ENCODE measurements around the gene TLX3. TPM values are rescaled to one million over a fixed set of nuclear protein-coding genes. Genes with fewer than 3 reads are reported as not detected.

The TLX3 gene
- total and polyA plus RNA-seq, 10 of the 15 experiments (the other 5 are each of a cell fraction or from before 2014, with no cell fraction given) = not detected

DNA sequence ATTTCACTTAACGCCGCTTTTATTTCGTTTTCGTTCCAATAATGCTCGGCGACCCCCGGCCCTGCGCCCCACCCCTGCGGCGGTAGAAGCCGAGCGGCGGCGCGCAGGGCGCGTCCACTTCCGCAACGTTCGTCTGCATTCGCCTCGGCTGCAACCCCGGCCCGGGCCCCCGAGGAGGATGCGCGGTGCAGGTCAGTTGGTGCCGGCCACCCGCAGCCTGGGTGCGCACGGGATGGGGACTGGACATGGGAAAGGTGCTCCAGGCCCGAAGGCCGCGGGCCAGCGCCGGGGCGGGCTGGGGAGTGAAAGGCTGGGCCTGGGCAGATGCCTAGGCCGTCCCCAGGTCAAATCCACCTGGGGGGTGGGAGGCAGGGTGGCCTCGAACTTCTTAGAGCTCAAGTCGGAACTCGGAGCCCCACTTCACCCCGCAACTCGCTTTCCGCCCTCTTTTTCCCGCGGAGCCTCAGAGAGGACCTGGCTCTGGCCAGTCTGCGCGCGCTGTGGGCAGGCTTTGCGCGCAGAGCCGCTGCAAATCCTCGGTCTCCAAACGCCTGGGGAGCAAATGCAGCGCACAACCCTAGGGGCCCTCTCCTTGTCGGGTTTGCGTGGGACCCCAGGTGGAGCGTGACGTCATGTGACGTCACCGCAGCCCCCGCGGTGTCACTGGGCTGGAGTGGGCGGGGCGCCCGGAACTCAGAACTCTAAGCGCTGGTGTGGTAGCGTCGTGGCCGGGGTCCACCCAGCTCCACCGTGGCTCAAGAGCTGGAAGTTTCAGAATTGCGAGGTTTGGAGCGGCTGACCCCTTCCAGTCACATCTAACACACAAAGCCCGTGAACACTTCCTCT, 3.3 kb downstream of the TLX3 start:
- 41% methylated on average over 53 of the region's 74 CpGs for WGBS (ENCODE audit: insufficient coverage, insufficient replicate concordance, low lambda C conversion rate, missing lambda C conversion rate)
- FAIRE-seq (no peak), ATAC-seq (no peak), DNase-seq (ENCODE audit: low read depth, low spot score) (no peak)
- ChIA-PET SMC1A (ENCODE audit: uncharacterized antibody, unreplicated experiment) (no interaction called here), POLR2A (no interaction called here), RAD21 (ENCODE audit: unreplicated experiment) (no interaction called here), CTCF (no interaction called here)
- H3K36me3 ChIP-seq (ENCODE audit: control insufficient read depth in 2 of 2, insufficient read depth in 2 of 2, low read length in 1 of 2) = no peaks in the 10 kb centered on the region
- peaks cover 8 to 27% of the 10 kb centered on the region in 2 experiments for H3K27me3 ChIP-seq (replicated peaks in 1 of 2; ENCODE audit: control insufficient read depth in 2 of 2, insufficient read depth in 2 of 2, low read length in 1 of 2)
- H3K4me3 ChIP-seq = no peak overlapping the region
- H3K9me3 ChIP-seq (replicated peaks; ENCODE audit: control insufficient read depth, insufficient read depth, low read length) = no peaks in the 10 kb centered on the region; the same call in 2 of the 3 replicates
- H3K79me2 ChIP-seq (ENCODE audit: control insufficient read depth, insufficient read depth, low read length) = no peaks in the 10 kb centered on the region
- H4K20me1 ChIP-seq (ENCODE audit: control insufficient read depth, insufficient read depth) = no peaks in the 10 kb centered on the region
- no TSS peak for BruUV-seq (replicated peaks)
- H3K9ac ChIP-seq (ENCODE audit: control insufficient read depth, insufficient read depth, low read length) = no peak overlapping the region
- in situ Hi-C loops (cut with MboI) (no loop called here), intact Hi-C loops (cut with micrococcal nuclease; ENCODE audit: unreplicated experiment) (no loop called here)
- H3K27ac ChIP-seq (ENCODE audit: control insufficient read depth, insufficient read depth) = no peak overlapping the region
- no peak overlapping the region for H3K4me2 ChIP-seq (ENCODE audit: control insufficient read depth, insufficient read depth)
- no peak overlapping the region for H2AFZ ChIP-seq (ENCODE audit: control insufficient read depth, low read depth, low read length)
- H3K4me1 ChIP-seq (ENCODE audit: control insufficient read depth, insufficient read depth, low read length) = no peaks in the 10 kb centered on the region
- TF ChIP-seq, protein P1, sequence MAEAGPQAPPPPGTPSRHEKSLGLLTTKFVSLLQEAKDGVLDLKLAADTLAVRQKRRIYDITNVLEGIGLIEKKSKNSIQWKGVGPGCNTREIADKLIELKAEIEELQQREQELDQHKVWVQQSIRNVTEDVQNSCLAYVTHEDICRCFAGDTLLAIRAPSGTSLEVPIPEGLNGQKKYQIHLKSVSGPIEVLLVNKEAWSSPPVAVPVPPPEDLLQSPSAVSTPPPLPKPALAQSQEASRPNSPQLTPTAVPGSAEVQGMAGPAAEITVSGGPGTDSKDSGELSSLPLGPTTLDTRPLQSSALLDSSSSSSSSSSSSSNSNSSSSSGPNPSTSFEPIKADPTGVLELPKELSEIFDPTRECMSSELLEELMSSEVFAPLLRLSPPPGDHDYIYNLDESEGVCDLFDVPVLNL (IDR thresholded peaks at IDR 0.05; ENCODE audit: low read depth, low read length) = no peak
- TF ChIP-seq, protein P2, sequence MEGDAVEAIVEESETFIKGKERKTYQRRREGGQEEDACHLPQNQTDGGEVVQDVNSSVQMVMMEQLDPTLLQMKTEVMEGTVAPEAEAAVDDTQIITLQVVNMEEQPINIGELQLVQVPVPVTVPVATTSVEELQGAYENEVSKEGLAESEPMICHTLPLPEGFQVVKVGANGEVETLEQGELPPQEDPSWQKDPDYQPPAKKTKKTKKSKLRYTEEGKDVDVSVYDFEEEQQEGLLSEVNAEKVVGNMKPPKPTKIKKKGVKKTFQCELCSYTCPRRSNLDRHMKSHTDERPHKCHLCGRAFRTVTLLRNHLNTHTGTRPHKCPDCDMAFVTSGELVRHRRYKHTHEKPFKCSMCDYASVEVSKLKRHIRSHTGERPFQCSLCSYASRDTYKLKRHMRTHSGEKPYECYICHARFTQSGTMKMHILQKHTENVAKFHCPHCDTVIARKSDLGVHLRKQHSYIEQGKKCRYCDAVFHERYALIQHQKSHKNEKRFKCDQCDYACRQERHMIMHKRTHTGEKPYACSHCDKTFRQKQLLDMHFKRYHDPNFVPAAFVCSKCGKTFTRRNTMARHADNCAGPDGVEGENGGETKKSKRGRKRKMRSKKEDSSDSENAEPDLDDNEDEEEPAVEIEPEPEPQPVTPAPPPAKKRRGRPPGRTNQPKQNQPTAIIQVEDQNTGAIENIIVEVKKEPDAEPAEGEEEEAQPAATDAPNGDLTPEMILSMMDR (IDR thresholded peaks at IDR 0.05 in 2 of 3, conservative IDR thresholded peaks at IDR 0.05 in 1 of 3; ENCODE audit: control insufficient read depth in 2 of 3, extremely low read depth in 1 of 3, insufficient read depth in 1 of 3, low read depth in 3 of 3, low read length in 3 of 3) = no peak
- TF ChIP-seq, protein P3, sequence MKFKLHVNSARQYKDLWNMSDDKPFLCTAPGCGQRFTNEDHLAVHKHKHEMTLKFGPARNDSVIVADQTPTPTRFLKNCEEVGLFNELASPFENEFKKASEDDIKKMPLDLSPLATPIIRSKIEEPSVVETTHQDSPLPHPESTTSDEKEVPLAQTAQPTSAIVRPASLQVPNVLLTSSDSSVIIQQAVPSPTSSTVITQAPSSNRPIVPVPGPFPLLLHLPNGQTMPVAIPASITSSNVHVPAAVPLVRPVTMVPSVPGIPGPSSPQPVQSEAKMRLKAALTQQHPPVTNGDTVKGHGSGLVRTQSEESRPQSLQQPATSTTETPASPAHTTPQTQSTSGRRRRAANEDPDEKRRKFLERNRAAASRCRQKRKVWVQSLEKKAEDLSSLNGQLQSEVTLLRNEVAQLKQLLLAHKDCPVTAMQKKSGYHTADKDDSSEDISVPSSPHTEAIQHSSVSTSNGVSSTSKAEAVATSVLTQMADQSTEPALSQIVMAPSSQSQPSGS (IDR thresholded peaks at IDR 0.05; ENCODE audit: low read length) = no peak
- TF ChIP-seq, protein P4, sequence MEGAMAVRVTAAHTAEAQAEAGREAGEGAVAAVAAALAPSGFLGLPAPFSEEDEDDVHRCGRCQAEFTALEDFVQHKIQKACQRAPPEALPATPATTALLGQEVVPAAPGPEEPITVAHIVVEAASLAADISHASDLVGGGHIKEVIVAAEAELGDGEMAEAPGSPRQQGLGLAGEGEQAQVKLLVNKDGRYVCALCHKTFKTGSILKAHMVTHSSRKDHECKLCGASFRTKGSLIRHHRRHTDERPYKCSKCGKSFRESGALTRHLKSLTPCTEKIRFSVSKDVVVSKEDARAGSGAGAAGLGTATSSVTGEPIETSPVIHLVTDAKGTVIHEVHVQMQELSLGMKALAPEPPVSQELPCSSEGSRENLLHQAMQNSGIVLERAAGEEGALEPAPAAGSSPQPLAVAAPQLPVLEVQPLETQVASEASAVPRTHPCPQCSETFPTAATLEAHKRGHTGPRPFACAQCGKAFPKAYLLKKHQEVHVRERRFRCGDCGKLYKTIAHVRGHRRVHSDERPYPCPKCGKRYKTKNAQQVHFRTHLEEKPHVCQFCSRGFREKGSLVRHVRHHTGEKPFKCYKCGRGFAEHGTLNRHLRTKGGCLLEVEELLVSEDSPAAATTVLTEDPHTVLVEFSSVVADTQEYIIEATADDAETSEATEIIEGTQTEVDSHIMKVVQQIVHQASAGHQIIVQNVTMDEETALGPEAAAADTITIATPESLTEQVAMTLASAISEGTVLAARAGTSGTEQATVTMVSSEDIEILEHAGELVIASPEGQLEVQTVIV (IDR thresholded peaks at IDR 0.05; ENCODE audit: borderline replicate concordance, partially characterized antibody) = no peak
- TF ChIP-seq, protein P5, sequence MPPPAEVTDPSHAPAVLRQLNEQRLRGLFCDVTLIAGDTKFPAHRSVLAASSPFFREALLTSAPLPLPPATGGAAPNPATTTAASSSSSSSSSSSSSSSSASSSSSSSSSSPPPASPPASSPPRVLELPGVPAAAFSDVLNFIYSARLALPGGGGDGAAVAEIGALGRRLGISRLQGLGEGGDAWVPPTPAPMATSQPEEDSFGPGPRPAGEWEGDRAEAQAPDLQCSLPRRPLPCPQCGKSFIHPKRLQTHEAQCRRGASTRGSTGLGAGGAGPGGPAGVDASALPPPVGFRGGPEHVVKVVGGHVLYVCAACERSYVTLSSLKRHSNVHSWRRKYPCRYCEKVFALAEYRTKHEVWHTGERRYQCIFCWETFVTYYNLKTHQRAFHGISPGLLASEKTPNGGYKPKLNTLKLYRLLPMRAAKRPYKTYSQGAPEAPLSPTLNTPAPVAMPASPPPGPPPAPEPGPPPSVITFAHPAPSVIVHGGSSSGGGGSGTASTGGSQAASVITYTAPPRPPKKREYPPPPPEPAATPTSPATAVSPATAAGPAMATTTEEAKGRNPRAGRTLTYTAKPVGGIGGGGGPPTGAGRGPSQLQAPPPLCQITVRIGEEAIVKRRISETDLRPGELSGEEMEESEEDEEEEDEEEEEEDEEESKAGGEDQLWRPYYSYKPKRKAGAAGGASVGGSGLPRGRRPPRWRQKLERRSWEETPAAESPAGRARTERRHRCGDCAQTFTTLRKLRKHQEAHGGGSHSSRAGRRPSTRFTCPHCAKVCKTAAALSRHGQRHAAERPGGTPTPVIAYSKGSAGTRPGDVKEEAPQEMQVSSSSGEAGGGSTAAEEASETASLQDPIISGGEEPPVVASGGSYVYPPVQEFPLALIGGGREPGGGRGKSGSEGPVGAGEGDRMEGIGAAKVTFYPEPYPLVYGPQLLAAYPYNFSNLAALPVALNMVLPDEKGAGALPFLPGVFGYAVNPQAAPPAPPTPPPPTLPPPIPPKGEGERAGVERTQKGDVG (CRISPR knock-in tag; IDR thresholded peaks at IDR 0.05) = no peak
- TF ChIP-seq CREM (IDR thresholded peaks at IDR 0.05; ENCODE audit: low read depth) (peak; percentile 59; the same call in 1 of the 2 replicates), RUNX3 (IDR thresholded peaks at IDR 0.05; ENCODE audit: low read length) (no peak), CREB1 (IDR thresholded peaks at IDR 0.05; ENCODE audit: low read depth) (peak; percentile 70; the same call in 1 of the 2 replicates)
- TF ChIP-seq, protein P6, sequence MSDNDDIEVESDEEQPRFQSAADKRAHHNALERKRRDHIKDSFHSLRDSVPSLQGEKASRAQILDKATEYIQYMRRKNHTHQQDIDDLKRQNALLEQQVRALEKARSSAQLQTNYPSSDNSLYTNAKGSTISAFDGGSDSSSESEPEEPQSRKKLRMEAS (IDR thresholded peaks at IDR 0.05; ENCODE audit: low read depth, low read length) = no peak
- TF ChIP-seq, protein P7, sequence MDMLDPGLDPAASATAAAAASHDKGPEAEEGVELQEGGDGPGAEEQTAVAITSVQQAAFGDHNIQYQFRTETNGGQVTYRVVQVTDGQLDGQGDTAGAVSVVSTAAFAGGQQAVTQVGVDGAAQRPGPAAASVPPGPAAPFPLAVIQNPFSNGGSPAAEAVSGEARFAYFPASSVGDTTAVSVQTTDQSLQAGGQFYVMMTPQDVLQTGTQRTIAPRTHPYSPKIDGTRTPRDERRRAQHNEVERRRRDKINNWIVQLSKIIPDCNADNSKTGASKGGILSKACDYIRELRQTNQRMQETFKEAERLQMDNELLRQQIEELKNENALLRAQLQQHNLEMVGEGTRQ (IDR thresholded peaks at IDR 0.05; ENCODE audit: borderline replicate concordance, low read depth, low read length) = no peak
